EH (cell line): ENCODE results near the gene RUVBL1.

Experiments
- DNase-seq: peaks from one replicate; pipeline ENCODE4 v3.0.0-alpha.2; 2015; ENCODE audit warnings: low read depth

The RUVBL1 gene

DNA sequence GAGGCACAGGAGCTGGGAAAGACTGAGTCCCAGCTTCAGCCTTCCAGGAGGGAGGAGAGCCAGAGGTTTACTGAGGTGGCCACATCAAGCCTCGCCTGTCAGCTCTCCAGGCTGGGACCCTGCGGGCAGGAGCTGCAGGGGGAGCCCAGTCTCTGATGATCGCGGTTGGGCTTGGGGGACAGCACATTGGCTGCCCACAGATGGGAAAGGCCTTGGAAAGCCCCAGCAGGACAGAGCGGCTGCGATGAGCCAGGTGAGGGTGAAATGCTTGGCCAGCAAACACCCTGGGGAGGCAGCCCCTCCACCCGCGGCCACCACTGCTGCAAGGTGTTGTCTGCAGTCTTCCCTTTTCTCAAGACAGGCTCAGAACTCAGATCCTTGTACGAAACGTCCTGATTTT, 40.2 kb downstream of the RUVBL1 start:
- no peak for DNase-seq

DNA sequence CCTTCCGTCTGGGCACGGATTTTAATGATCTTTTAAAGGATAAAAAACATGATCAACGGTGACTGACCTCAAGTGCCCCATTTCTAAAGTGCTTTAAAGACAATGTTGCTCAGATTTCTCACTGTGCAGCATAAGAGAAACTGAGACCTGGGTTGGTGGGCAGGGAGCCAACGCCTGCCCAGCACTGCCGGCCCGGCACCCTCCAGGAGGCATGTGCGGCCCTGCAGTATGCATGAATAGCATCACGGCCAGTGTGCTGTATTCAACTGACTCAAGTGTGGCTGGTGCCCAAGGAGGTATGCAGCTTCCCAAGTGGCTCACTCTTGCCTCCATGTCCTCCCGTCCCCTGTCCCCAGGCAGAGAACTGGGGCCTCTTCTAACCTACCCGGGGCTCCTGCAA, 41.1 kb downstream of the RUVBL1 start:
- DNase-seq: no peak

DNA sequence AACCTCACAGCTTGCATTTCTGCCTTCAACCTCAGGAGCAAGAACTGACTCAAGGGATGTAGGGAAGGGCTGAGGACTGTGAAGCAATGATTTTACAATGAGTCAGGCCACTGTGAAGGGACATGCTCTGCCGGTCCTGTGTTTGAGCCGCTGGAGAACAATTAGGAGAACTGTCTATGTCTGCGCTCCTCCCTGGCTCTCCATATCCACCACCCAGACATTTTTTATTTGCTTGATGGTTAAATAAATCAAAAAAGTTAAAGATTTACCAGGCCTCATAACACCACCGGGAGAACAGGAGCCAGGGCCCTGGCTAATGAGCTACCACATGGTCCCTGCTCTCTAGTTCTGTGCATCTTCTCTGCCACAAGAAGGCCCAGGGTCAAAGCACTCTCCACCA, 41.8 kb downstream of the RUVBL1 start:
- DNase-seq: peak; percentile 79

- no peak for DNase-seq
These were observed 42.4 kb downstream of the RUVBL1 start for GRCh38 chr3:128081226-128081625.

DNA sequence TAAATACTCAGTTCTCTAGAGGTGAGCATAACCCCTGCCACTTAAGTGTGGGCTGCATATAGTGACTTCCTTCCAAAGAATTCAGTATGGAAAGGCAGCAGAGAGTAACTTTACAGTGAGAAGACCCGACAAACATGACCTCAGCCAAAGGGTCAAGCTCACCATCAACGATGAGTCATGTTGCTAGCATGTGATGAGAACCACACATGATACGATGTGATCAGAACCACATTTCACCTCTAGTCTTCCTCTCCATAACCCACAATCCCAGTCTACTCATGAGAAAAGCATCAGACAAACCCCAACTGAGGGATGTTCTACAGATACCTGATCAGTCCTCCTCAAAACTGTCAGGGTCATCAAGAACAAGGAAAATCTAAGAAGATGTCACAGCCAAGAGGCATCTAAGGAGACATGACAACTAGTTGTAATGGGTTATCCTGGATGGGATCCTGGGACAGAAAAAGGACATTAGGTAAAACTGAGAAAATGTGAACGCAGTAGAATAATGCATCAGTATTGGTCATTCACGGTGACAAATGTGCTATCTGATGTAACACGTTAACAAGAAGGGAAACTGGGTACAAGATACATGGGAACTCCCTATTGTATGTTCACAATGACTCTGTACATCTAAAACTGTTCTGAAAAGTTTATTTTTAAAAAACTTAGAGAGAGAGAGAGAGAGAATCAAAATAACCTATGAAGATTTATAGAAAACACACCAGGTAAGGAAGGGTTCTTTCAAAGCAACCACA, 43.1 kb downstream of the RUVBL1 start:
- DNase-seq: peak; percentile 96

GRCh38 chr3:128079823-128080222, 43.8 kb downstream of the RUVBL1 start:
- DNase-seq: no peak

- no peak for DNase-seq
These were observed 44.7 kb downstream of the RUVBL1 start for GRCh38 chr3:128078875-128079274.

DNA sequence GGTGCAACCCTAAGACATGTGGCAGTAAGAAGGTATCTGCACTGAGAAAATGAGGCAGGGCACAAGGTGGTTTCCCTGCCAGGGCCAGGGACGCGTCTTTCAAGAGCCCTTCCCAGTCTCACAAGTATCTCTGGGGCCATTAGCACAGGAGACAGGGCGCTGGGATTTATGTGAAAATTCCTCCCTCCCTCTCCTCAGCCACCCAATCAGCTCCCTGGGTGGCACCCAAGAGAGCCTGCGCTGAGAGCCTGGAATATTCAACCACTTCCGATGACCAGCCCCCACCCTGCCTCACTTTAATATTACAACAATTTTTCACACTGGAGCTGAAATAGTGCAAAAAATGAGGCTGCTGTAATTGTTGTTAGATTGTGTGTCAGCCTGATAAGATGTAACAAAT, 45.3 kb downstream of the RUVBL1 start:
- peak; percentile 44 for DNase-seq

GRCh38 chr3:128077665-128078064, 45.9 kb downstream of the RUVBL1 start:
- DNase-seq: no peak

- DNase-seq: no peak
These were observed 46.4 kb downstream of the RUVBL1 start for GRCh38 chr3:128077202-128077624.

DNA sequence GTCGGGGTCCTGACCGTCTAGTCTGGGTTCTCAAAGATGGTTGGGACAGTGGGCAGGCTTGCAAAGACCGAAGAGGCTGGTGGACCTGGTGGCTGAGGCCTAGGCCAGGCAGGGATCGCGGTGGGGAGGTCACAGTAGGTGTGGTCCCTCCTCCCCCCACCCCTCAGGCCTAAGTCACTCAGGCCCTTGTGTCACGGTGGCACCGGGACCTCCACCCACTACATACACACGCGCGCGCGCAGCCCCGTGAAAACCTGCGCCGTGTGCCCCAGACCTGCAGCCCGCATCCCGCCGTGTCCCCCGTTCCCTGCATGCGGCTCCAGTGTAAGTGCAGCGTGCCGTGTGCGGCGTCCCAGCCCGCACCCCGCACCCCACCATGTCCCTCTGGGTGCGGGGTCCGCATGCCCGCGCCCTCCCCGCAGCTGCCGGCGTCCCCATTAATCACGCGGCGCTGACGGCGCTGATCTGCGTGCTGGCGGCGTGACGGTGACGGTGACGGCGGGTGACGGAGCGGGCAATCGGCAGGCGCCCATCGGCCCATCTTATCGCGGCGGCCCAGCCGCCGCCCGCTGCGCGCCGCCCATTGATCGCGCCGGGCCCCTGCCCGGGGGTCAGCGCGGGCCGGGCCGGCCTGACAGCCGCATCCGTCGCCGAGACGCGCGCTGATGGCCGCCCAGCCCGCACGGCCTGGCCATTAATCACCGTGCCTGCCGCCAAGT, 47.0 kb downstream of the RUVBL1 start:
- no peak for DNase-seq

- DNase-seq: peak; percentile 85
These were observed 47.8 kb downstream of the RUVBL1 start for GRCh38 chr3:128075522-128076482.

GRCh38 chr3:128074851-128075521, 48.6 kb downstream of the RUVBL1 start:
- DNase-seq: peak; percentile 27

DNA sequence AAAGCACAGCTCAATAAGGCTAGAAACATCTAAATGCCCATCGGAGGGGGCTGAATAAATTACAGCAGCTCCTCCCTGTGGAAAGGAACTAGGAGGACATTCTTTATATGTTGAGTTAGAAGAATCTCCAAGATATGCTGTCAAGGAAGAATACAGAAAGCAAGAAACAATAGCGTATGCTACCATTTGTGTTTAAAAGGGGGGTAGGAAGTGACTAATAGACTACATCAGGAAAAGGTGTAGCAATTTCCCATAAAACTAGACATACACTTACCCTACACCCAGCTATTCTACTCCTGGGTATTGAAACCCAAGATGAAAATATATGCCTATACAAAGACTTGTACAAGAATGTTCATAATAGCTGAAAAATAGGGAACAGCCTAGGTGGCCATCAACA, 49.8 kb downstream of the RUVBL1 start:
- DNase-seq: no peak

DNA sequence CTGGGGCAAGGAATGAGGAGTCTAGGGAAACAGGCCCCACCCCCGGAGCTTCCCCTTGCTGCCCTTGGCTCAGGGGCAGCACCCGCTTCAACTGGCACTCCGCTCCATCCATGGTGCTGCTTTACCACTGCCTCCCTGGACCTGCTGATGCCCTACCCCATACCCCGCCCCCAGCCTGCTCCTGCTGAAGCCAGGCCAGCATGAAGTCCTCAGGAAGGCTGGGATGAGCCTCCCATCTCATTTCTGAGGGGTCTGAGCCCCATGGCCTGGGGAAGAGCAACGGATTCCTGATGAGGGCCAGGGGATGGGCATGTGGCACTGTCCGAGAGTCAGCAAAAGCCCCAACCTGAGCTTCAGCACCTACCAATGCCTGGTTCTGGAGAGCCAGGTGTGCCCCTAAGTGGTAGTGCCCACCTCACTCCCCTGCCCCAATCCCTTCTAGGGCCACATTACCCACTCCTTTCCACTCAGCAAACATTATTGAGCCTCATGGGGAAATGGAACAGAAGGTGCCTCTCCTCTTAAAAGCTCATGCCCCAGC, 50.4 kb downstream of the RUVBL1 start:
- no peak for DNase-seq

DNA sequence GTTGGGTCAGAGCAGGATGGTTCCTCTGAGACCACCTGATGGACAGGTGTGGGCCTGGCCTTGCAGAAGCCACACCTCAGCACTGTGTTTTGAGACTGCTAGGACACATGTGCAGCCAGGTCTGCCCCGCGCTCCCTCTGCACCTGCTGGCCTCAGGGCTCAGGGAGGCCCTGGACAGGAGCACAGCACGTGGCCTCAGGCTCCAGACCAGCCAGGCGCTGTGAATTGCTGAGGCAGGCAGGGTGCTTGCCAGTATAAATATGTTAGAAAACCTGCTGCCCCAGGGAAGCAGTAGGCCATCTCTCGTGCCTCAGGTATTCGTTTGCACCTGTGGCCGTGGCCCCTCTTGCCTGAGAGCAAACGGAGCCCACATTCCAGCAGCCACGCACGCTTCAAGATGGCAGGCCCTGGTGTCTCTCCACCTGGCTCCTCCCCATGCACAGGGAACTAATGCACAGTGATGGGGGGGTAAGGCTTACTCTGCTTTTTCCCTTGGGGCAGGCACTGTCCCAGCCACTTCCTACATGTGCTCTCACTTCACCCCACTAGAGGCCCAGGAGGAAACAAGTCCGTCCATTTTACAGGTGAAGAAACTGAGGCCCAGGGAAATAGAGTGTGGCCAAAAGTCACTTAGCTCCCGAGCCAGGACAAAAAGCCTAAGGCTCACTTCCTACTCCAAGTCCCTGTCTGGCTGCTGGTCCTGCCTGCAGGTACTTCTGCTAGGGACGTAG, 51.0 kb downstream of the RUVBL1 start:
- no peak for DNase-seq

- no peak for DNase-seq
These were observed 51.7 kb downstream of the RUVBL1 start for GRCh38 chr3:128071771-128072453.

DNA sequence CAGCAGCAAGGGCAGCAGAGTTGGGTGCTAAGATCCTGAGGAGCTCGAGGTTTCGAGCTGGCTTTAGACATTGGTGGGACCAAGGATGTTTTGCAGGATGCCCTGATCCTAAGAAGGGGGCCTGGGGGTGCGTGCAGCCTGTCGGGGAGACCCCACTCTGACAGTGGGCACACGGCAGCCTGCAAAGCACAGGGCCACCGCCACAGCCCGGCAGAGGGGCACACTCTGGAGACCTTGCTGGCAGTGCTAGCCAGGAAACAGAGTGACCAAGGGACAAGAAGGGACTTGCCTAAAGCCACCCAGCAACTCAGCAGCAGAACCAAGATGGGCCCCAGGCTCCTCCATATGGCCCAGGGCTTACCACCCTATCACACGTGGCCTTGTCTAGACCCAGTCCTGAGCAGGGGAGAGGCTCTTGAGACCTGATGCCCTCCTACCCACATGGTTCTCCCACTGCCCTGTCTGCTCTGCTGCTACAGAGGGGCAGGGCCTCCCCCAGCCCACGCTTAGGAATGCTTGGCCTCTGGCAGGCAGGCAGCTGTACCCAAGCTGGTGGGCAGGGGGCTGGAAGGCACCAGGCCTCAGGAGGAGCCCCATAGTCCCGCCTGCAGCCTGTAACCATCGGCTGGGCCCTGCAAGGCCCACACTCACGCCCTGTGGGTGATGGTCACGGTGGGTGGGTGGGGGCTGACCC, 52.6 kb downstream of the RUVBL1 start:
- DNase-seq: no peak

GRCh38 chr3:128069271-128069670, 54.3 kb downstream of the RUVBL1 start:
- DNase-seq: no peak

DNA sequence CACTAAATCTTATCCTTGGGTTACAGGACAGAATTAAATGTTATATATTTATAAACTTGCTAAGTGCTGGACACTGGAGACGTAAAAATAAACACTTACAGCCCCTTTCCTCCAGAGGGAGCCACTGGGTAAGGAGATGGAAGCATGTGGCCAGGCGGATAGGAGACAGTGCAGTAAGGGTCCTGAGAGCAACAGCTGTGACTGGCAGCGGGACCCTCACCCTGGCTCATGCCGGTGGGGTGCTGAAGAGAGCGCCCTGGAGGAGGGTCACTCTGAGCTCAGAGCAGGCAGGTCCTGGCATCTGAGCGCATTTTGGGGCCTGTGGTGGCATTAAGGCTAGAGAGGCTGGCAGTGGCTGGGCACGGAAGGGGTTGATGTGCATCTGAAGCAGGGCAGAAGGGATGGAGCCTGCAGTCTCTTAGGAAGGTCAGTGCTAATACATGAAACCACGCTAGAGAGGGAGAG, 55.4 kb downstream of the RUVBL1 start:
- peak; percentile 61 for DNase-seq
